ENCODE measurements around the gene RAB33A. TPM values are rescaled to one million over a fixed set of nuclear protein-coding genes. Genes with fewer than 3 reads are reported as not detected.
A peak's percentile ranks its signal among the peaks of the same experiment; 100 is the strongest.

RAB33A gene
- total and polyA plus RNA-seq, 9 of the 15 experiments (the other 6 are each of a cell fraction or from before 2014, with no cell fraction given) = 0.04 to 0.20 (median 0.06) TPM; not detected in 4

DNA sequence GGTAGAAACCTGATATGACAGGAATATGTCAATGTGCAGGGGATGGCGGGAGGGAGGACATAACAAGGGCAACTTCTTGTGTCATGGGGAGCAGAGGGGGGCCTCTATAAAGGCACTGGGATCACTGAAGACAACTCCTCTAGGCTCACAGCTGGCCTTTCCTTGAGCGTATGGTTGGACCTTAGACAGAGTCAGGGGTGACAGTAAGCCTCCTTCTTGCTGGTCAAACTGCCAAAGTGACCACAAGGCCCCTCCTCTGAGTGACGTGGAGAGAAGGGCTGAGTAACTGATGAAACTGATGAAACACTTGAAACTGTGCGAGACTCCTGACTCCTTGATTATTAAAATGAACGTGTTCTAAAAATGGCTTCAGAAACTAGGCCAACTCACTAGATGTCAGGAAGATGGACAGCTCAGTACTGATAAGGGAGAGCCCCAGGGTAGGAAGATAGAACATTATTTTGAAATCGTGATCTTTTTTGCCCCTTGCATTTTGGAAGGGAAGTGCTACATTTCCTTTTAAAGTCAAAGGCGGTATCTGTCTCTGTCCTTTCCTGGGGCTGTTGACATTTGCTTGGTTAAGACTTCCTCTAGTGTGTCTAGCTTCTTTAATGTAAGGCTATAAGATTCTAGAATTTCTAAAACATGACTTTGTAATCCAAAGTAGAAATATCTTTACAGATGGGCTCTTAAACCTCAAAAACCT lies 1.6 kb downstream of the RAB33A start (continued):
- TF ChIP-seq ETV5 (CRISPR knock-in tag; IDR thresholded peaks at IDR 0.05; ENCODE audit: low read depth) (0 out of 2 replicates have a peak, but pooled peaks have one; percentile 12), GTF2E2 (tag; IDR thresholded peaks at IDR 0.05) (no peak), TEAD4 (IDR thresholded peaks at IDR 0.05; ENCODE audit: low read length) (0 out of 2 replicates have a peak, but pooled peaks have one; percentile 45), TEAD4 (CRISPR knock-in tag; IDR thresholded peaks at IDR 0.05; ENCODE audit: borderline replicate concordance) (no peak), KDM5B (IDR thresholded peaks at IDR 0.05; ENCODE audit: insufficient replicate concordance, low read depth, low read length) (peak; percentile 59), ERF (CRISPR knock-in tag; IDR thresholded peaks at IDR 0.05) (no peak), TOE1 (IDR thresholded peaks at IDR 0.05; ENCODE audit: borderline replicate concordance) (no peak; the same call in 1 of the 2 replicates), TOE1 (CRISPR knock-in tag; IDR thresholded peaks at IDR 0.05; ENCODE audit: borderline replicate concordance, low read depth) (no peak), ZNF717 (CRISPR knock-in tag; IDR thresholded peaks at IDR 0.05) (no peak), SMC3 (conservative IDR thresholded peaks at IDR 0.05; ENCODE audit: insufficient read depth, low read depth, low read length) (no peak), TEAD1 (CRISPR knock-in tag; IDR thresholded peaks at IDR 0.05) (no peak), DACH1 (IDR thresholded peaks at IDR 0.05; ENCODE audit: partially characterized antibody) (no peak), EP400 (IDR thresholded peaks at IDR 0.05) (peak; percentile 56), ATF1 (CRISPR knock-in tag; IDR thresholded peaks at IDR 0.05) (no peak), ATF1 (tag; IDR thresholded peaks at IDR 0.05) (peak; percentile 91), C11orf30 (IDR thresholded peaks at IDR 0.05; ENCODE audit: low read depth) (no peak), EHMT2 (IDR thresholded peaks at IDR 0.05) (no peak), ZNF511 (CRISPR knock-in tag; IDR thresholded peaks at IDR 0.05) (no peak), HDAC8 (tag; IDR thresholded peaks at IDR 0.05) (no peak), CREB3L1 (IDR thresholded peaks at IDR 0.05; ENCODE audit: borderline replicate concordance, low read depth) (peak; percentile 89), ZNF347 (CRISPR knock-in tag; IDR thresholded peaks at IDR 0.05; ENCODE audit: low read depth) (no peak), ZNF79 (CRISPR knock-in tag; IDR thresholded peaks at IDR 0.05; ENCODE audit: low read depth) (no peak)
- TF ChIP-seq, protein P1, sequence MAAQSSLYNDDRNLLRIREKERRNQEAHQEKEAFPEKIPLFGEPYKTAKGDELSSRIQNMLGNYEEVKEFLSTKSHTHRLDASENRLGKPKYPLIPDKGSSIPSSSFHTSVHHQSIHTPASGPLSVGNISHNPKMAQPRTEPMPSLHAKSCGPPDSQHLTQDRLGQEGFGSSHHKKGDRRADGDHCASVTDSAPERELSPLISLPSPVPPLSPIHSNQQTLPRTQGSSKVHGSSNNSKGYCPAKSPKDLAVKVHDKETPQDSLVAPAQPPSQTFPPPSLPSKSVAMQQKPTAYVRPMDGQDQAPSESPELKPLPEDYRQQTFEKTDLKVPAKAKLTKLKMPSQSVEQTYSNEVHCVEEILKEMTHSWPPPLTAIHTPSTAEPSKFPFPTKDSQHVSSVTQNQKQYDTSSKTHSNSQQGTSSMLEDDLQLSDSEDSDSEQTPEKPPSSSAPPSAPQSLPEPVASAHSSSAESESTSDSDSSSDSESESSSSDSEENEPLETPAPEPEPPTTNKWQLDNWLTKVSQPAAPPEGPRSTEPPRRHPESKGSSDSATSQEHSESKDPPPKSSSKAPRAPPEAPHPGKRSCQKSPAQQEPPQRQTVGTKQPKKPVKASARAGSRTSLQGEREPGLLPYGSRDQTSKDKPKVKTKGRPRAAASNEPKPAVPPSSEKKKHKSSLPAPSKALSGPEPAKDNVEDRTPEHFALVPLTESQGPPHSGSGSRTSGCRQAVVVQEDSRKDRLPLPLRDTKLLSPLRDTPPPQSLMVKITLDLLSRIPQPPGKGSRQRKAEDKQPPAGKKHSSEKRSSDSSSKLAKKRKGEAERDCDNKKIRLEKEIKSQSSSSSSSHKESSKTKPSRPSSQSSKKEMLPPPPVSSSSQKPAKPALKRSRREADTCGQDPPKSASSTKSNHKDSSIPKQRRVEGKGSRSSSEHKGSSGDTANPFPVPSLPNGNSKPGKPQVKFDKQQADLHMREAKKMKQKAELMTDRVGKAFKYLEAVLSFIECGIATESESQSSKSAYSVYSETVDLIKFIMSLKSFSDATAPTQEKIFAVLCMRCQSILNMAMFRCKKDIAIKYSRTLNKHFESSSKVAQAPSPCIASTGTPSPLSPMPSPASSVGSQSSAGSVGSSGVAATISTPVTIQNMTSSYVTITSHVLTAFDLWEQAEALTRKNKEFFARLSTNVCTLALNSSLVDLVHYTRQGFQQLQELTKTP (IDR thresholded peaks at IDR 0.05; ENCODE audit: low read depth in 1 of 2, partially characterized antibody in 2 of 2) = peak in 1 of 2 experiments; percentile 64

All from K562 (cell line).